ENCODE results near the gene P3H2.
A peak's percentile ranks its signal among the peaks of the same experiment; 100 is the strongest.

The P3H2 gene

GRCh38 chr3:190027116-190027515 lies 93.6 kb downstream of the P3H2 start:
- no peak overlapping the region for H3K27ac ChIP-seq
- no peak for TF ChIP-seq CTCF (IDR thresholded peaks at IDR 0.05)
- no peak for TF ChIP-seq ZFX (IDR thresholded peaks at IDR 0.05; ENCODE audit: borderline replicate concordance)

- TF ChIP-seq CTCF (IDR thresholded peaks at IDR 0.05) (no peak), ZFX (IDR thresholded peaks at IDR 0.05; ENCODE audit: borderline replicate concordance) (no peak)
- no peak overlapping the region for H3K27ac ChIP-seq
Observed at GRCh38 chr3:190026154-190026553, 94.5 kb downstream of the P3H2 start.

GRCh38 chr3:190024912-190025311 lies 95.8 kb downstream of the P3H2 start:
- TF ChIP-seq ZFX (IDR thresholded peaks at IDR 0.05; ENCODE audit: borderline replicate concordance), result no peak
- H3K27ac ChIP-seq, result no peak overlapping the region

- no peak overlapping the region for H3K27ac ChIP-seq
- TF ChIP-seq CTCF (IDR thresholded peaks at IDR 0.05), result no peak
Observed at GRCh38 chr3:190019844-190020243, 100.9 kb downstream of the P3H2 start.

- TF ChIP-seq CTCF (IDR thresholded peaks at IDR 0.05), result no peak
- no peak for TF ChIP-seq ZFX (IDR thresholded peaks at IDR 0.05; ENCODE audit: borderline replicate concordance)
- H3K27ac ChIP-seq, result no peak overlapping the region
Observed at GRCh38 chr3:190019006-190019405, 101.7 kb downstream of the P3H2 start.

GRCh38 chr3:190018460-190018859 lies 102.2 kb downstream of the P3H2 start:
- TF ChIP-seq ZFX (IDR thresholded peaks at IDR 0.05; ENCODE audit: borderline replicate concordance) (no peak), CTCF (IDR thresholded peaks at IDR 0.05) (no peak)
- no peak overlapping the region for H3K27ac ChIP-seq

- H3K27ac ChIP-seq, result no peak overlapping the region
- TF ChIP-seq ZFX (IDR thresholded peaks at IDR 0.05; ENCODE audit: borderline replicate concordance), result no peak
- peak; percentile 64 for TF ChIP-seq CTCF (IDR thresholded peaks at IDR 0.05)
Observed at GRCh38 chr3:190017521-190018288, 103.0 kb downstream of the P3H2 start.

- H3K27ac ChIP-seq, result no peak overlapping the region
- no peak for TF ChIP-seq ZFX (IDR thresholded peaks at IDR 0.05; ENCODE audit: borderline replicate concordance)
- no peak for TF ChIP-seq CTCF (IDR thresholded peaks at IDR 0.05)
Observed at GRCh38 chr3:190016966-190017365, 103.7 kb downstream of the P3H2 start.

All from 22Rv1 (cell line).